Stimulated activated CD4-positive, alpha-beta T cell treated with anti-CD3 and anti-CD28 coated beads, TNF-alpha, amount 100 ng/mL, for 4 hours (primary cell): ENCODE data around the gene TUBAL3.

Experiments used
- DNase-seq, 3 experiments: peaks; one replicate each; pipeline ENCODE4 v3.0.0-alpha.2; 2020; ENCODE audit warnings: low read depth in 3 of 3

Gene TUBAL3

DNA sequence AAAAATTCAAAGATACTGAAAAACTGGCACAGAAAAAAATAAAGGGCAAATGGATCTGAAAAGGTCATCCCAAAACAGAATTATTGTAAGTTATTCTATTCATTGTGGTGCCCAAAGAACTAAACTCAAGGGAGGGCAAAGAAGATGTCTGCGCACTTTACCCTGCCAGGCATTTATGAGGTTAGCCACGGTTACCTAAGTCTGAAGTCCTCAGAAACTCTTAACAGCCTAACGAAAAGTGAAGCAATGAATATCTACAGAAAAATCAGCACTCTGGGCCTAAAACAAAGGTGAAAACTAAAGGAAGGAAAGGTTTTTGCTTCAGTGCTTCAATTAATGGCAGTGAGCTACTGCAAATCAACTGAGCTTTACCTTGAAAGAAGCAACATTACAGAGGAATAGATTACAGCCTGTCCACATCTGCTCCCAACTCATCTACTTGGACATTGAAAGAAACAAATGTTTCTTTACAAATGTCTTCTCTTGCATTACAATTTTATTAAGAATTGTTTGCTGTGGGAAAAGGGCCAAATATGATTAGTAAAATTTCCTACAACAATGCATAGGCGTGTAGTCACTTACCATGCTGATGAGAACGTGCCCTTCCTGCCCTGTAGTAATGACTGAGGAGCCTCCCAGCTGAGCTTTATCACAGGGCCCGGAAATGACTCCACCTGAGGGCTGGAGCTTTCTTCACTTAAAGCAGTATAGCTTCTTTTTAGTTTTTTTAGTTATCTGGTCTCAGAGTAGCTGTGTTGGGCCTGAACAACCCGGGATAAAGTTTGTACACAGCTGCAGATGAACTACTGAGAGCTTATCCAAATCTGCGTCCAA, at the start of gene TUBAL3:
Gene TUBAL3 (minus strand): TSS at position 621 of the 834 bp plus-strand sequence. CDS start 36 bp downstream, at position 585.
- DNase-seq = no peak

DNA sequence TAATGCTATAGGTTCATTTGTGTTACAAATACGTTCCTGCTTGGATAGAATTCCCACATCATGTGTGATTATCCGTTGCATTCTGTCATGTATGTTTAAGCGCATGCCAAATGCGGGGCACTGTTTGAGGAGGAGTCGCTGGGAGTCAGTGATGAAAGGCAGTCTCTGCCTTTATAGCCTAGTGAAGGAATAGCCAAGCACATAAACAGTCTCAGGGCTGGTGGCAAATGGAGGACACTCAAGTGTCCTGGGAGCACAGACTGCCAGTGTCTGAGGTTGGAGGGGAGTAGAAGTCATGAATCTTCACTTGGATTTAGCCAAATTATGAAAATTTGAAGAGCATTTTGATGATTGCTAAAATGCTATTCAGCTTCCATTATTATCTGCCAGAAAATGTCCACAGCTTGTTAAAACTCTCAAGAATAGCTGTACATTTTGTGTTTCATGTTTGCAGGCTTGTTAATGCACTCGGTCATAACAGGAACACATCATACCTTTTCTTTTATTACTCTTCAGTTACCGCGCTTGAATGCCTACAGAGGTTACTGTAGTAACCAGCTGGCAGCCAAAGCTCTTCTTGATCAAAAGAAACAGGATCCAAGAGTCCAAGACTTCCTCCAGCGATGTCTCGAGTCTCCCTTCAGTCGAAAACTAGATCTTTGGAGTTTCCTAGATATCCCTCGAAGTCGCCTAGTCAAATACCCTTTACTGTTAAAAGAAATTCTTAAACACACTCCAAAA, 49.3 kb upstream of the TUBAL3 start:
- DNase-seq = no peak

DNA sequence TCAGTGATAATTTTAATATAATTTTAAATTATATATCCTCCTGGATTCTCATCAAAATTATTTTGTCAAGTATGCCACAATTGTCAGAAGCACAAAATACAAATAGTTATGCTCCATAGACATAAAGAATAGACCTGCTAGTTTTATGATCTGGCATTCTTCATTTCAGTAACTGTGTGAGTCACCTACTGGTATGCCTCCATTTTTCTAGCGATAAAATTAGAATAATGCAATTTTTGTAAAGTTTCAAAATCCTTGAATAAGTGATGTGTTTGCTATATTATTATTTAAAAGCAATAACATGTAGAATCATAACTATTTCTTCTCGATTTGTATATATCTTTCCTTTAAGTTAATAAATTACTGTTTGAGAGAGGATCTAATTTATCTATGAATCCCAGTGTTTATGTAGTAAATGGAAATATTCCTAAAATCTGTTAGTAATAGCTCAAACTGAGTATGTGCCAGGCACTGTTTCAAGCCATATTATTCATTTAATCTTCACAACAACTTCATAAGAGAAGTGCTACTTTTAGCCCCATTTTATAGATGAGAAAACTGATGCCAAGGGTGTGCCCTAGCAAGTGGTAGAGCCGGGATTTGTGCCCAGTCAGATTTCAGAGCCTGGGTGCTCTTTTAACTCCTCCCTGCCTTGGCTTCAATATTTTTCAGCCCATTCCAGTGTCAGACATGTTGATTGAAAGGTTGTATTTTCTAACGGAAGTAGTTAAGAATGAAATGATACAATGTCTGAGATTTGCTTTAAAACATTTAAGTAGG, 46.2 kb upstream of the TUBAL3 start:
- no peak for DNase-seq

DNA sequence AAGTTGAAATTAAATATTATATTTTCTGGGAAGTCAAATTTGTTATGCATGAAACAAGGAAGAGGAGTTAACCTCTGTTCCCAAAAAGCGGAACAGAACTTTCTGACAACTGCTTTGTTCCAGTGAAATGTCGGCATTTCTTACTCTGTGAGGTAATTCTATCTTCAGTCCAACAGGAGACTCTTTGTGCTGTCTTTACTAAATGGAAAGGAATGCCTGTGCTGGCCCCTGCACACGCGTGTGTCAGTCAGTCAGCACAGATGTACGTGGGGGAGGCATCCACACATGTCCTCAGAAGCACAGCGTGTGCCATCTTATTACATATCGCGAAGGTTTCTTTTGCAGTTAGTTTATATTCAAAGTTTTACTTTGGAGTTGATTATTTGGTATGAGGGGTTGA, 45.2 kb upstream of the TUBAL3 start:
- DNase-seq = no peak

DNA sequence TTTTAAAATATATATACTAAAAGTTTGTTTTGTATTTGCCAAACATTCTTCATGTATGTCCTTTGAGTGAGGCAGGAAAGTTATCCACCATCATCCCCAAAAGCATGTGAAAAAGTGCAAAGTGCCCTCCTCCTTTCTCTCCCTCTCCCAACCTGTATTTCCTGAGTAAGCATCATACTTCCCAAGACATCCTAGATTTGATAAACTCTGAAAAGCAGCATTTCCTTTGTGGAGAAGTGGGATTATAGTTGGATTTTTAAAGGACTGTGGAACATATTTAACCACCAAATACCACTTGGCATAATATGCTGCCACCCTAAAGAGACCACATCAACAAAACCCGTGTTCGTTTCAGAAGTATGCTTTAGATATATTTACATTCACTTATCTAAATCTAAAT, 44.6 kb upstream of the TUBAL3 start:
- no peak for DNase-seq

DNA sequence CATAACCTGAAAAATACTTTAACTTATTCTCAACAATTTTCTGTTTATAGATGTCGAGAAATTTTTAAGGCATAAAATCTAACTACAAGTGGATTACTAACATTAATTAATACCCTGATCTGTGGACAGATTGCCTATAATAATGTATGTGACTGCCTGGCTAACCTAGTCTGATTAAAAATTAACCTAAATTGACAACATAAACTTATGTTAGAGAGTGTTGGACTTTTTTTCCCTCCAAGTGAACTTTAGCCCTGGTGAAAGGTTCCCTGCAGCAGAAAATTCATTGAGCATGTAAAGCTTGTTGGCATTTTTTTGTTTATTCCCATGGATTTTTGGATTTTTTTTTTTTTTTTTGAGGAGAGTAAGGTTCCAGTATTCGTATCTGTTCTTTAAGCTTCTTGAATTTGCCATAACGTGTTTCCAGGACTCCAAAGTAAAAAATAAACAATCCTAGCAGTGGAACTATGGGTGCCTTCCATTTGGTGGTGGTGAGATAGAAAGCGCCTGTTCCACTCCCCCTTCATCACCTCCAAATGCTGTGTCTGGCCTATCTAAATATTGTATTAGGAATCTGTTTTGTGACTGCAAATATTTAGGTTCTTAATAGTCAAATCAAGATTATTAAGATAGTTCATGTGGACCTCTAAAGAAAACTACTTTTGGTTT, 43.8 kb upstream of the TUBAL3 start:
- no peak for DNase-seq

DNA sequence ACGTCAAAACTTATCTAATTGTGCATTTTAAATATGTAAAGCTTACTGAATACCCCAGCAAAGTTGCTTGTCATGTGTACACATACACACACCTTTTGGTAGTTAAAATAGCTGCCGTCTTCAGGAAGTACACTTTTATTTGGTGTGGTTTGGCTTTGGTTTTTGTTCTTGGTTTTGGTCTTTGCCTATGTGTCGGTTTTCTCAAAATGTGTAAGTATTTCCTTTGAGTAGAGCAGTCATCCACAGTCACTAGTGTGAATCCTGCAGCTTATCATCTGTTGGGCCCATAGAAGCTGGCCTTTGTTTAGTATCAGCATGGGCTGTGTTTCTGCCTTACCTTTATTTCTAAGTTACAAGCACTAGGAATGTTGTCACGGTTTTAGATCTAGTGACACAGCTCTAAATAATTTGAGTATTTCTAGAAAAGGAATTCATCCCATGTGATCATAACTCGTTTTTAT, 43.0 kb upstream of the TUBAL3 start:
- DNase-seq = no peak

DNA sequence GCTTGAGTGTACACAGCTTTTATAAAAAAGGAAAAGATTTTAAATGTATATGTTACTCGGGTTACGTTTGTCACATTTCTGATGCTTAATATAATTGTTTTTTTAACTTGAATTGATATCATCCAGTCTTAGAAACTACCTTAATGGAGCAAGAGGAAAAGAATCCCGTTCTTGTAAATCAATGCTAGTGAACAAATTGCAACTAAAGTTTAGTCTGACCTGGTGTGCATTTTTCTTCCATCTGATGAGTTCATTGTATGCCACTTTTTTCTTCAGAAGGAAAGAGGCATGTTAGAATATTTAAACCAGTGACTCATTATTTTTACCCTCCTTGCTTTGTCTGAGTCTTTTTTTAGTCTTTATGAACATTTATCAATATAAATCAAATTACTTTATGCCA, 42.4 kb upstream of the TUBAL3 start:
- DNase-seq = no peak

DNA sequence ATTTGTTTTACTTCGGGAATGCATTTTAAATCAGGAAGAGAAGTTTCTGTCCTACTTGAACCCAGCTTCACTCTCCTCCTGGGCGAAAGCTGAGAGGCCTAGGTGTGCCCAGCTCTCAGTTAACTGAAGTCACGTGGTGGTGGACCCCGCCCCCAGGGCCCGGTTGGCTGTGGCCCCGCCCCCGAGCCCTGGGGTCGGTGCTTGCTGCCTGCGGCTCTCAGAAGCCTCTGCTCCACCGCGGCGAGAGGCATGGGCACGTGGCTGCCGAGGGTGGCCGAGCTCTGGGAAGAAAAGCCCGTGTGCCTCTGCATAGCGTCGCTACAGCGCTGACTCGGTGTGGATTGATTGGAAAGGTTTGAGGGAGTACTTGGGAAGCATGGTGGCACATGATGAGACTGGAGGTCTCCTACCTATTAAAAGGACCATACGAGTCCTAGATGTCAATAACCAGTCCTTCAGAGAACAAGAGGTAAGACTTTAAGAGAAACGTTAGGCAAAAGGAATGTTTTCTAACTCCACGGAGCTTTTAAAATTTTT, 41.8 kb upstream of the TUBAL3 start:
- peak; percentile 59 to 77 (median 60) for DNase-seq

DNA sequence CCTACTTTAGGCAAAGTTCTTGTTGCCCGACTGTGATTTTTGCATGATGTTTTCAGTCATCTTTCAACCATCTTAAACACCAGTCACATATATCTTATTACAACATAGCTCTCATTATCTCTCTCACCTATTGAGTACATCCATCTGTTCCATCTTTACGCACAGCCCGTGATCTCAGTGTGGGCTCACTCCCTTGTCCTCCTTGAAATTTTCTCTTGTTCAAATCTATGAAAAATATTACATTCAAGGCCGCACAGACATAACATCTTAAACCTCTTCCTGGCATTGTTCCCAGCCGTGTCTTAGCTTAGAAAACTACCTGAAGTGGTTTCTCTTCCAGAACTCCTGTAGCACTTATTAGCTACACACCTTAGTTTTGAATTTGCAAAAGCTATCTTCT, 40.4 kb upstream of the TUBAL3 start:
- DNase-seq = no peak

DNA sequence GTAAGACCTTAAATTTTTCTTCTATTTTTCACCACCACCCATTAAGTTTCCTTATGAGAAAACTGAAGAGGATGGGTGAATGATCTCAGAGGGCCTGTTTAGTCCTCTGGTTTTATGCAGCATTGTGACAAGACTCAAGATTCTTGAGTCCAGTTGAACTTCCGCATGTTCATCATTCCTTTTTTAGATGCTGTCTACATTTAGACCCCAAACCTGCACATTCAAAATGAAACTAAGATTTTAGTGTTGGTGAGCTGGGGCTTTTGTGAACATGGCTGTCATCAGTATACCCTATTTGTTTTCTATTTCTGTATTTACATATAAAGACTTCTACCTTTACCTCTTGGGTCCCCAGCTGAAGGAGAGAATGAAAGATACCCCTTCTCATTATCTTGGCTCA, 38.8 kb upstream of the TUBAL3 start:
- no peak for DNase-seq

DNA sequence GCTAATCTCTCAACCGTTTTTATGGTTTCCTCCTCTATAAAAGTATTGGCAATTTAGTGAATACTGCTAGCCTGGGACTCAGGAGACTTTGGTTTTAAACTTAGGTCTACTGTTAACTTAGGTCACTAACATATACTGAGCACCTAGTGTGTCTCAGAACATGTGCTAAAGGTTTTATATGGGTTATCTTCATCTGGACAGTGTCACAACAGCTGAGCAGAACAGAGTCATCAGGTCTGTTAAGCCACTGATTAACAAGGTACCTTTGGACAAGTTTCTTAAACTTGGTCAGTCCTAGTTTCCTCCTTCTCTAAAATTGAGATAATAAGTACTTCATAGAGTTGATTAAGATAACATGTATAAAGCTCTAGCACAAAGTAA, 38.4 kb upstream of the TUBAL3 start:
- no peak for DNase-seq

DNA sequence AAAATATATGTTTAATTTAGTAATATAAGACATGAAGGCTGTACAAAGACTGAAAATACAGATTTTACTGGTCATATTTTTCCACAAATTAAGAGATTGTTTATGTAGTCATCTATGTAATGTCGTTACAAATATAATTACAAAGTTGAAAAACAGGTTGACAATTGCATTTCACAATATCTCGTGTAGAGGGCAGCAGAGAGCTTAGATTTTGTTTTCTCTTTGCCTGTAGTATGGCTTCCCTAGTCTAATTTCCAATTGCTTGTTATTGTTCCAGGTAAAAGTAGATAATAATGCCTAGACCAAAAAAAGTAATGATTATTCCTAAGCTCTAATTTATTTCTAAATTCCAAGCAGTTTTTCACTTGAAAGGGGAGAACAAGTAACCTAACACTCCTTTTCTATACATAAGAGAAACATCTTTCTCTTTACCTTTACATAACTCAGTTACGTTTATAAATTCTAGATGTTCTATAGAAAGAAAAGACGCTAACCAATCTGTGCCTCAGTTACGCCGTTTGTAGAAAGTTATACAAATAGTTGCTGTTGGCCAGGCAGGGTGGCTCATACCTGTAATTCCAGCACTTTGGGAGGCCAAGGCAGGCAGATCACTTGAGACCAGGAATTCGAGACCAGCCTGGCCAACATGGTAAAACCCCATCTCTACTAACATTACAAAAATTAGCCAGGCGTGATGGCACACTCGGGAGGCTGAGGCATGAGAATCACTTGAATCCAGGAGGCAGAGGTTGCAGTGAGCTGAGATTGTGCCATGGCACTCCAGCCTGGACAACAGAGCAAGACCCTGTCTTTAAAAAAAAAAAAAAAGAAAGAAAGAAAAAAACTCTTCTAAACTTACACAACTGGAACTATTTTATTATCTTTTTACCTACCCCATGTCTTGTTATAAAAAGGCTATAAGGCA, 37.7 kb upstream of the TUBAL3 start:
- DNase-seq = peak in 1 of 3 experiments; percentile 9

DNA sequence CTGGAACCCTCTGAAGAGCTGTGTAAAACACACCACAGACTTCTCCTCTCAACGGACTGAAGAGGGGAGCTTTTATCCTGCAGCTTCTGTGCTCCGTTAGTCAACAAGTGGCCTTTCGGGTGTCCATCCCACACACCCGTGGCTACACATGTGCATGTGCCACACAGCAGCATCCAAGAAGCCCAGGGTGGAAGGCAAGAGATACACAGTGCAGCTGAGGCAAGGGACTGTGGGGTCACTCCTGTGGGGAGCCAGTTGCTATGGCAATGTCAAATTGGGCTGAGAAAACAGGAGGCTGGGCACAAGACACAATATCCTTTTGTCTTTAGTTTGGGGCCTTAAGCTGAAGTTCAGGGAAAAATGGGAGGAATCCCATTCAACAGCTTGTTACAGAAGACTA, 36.5 kb upstream of the TUBAL3 start:
- no peak for DNase-seq

DNA sequence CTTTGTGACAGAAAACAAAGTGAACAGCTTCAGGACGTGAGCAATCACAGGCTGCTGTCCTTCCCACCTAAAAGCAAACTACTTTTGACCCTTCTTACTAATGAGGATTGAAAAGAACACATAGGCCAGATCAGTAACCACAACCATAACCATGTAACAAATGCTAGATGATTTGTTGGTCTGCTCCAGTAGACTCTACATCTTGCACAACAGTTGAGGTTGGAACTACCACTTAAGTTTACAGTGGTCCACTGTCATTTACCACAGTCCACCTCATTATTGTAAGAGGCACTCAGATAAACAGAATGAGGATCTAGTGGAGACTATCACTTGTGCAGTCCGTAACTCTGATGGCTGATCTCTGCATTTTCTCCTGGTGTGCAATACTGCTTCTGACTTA, 35.6 kb upstream of the TUBAL3 start:
- DNase-seq = no peak

DNA sequence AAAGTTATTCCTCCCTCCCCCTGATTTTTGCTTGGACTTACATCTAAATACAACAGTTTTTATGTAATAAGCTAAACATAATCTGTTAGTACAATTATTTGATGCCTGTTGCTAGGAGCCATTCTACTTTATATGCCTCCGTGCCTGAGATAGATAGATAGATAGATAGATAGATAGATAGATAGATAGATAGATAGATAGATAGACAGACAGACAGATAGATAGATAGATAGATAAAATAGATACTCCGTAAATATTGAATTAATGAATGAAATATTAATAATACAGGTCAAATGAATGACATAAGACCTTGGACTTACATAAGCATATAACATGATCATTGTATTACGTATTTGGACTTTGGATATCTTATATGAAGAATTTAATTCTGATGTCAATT, 30.7 kb upstream of the TUBAL3 start:
- no peak for DNase-seq

DNA sequence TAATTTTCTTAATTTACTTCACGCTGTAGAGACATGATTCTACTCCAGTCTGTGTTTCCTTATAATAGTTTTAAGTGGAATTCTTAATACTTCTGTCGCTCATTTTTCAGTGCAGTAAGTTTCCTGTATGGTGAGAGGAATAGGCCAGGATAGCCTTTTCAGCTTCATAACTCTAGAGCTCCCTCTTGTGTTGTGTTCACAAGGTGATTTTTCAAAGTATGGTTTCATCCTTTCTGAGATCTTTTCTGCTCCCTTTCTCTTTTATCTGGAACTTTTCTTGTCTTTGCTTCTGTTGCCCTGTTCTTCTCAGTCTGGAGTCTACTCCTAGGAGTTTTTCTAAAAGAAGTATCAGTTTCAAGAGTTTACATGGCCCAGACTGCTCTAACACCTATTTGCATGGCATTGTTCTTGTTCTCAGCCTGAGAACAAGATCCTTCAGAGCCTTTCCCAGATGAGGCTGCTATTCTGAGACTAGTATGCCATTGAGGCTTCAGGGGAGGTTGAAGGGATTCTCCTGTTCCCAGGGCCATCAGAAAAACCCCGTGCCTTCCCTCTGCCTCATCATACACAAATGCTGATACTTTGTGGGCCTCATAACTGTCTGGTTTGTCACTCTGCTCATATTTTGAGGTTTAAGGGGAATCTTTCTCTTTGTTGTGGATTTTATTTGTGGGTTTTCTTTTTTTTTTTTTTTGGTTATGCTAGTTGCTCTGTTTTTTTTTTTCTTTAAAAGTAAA, 29.6 kb upstream of the TUBAL3 start:
- no peak for DNase-seq

DNA sequence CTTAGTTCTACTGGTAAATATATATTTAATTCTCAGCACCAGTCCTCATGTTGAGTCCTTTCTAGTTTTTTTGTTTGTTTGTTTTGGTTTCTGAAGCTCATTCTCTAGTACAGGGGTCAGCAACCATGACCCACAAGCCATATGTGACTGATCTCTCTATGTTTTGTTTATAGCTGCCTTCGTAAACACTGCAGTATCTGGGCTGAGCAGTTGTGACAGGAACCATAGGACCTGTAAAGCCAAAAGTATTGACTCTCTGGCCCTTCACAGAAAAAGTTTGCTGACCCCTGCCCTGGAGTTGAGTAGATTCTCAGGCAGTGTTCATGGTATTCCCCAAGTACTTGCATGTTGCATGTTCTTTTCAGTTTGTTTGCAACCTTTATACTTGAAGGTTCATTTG, 28.6 kb upstream of the TUBAL3 start:
- DNase-seq = no peak

DNA sequence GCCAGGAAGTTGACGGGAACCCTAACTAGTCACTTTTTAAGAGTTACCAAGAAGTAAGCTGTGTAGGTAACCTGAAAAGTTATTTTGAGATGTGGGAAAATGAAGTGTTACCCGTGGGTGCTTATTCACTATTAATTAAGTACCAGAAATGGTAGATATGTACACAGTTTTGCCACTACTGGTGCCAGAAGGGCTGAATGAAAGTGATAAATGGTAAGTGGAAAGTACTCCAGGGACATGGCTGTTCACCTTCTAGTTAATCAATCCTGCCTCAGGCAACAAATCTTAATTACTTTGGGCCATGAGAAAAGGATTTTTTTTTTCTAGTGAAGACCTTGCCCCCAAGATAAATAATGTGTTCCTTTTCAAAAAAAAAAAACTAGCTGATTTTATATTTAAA, 23.5 kb upstream of the TUBAL3 start:
- no peak for DNase-seq

DNA sequence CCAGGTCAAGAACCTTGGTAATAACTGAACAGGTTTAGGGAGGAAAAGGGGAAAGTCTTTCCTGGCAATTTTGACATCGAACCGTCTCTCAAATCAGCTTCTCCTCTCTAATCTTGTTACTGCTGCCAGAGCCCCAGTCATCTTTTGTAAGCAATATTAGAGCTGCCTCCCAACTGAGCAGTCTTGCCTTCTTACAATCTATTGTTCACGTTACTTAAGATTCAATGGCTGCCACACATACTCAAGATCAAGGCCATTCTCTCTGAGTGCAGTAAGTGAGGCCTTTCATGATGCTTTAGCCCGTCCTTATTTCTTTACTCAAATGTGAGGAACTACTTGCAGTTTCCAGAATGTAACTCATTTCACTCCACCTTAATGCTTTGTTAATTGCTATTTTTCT, 20.1 kb upstream of the TUBAL3 start:
- DNase-seq = no peak
